Endothelial cell of umbilical vein (primary cell): Measurements from ENCODE around the gene HCFC1. TPM values are rescaled to one million over a fixed set of nuclear protein-coding genes. Genes with fewer than 3 reads are reported as not detected.

Experiments used
- BruUV-seq: library from RNA; stranded (reverse); fragments of 400-500 nt; replicated peaks from 2 replicates; lab custom pipeline; 2021; lab: Mats Ljungman, UMichigan
- CTCF ChIA-PET: fragments of 300-600, 350-600 bp; sonication (Branson Sonifier 250); formaldehyde crosslinking; loops from one replicate; lab custom pipeline; 2021; ENCODE audit warnings: antibody characterized with exemption, inconsistent platforms; lab: Charles Lee
- POLR2A ChIA-PET: fragments of 300-600, 350-600 bp; sonication (Branson Sonifier 250); formaldehyde crosslinking; loops from one replicate; lab custom pipeline; 2021; ENCODE audit warnings: antibody characterized with exemption, inconsistent platforms; lab: Charles Lee
- DNase-seq: peaks from one replicate; pipeline ENCODE4 v3.0.0-alpha.2; 2011; ENCODE audit warnings: low read depth, low spot score
- FAIRE-seq: peaks from 2 replicates; lab custom pipeline; 2011; peaks lifted over from hg19 to GRCh38; lab: Jason Lieb, UNC
- H2AFZ ChIP-seq: 2 replicates; pipeline ENCODE4 v1.6.0; 2012; ENCODE audit warnings: low read depth, low read length, control low read depth, inconsistent platforms
- H3K27ac ChIP-seq: 2 replicates; pipeline ENCODE4 v1.5.1; 2011; ENCODE audit warnings: low read depth, mild to moderate bottlenecking, control low read depth, low read length, moderate library complexity; ENCODE audit not compliant: insufficient read depth
- H3K27me3 ChIP-seq, 2 experiments: 2 replicates each; pipeline versions ENCODE4 v1.6.0 to v1.6.1; 2011; ENCODE audit warnings: low read length in 2 of 2, mixed read lengths in 1 of 2; ENCODE audit not compliant: control insufficient read depth in 2 of 2, insufficient read depth in 2 of 2
- H3K36me3 ChIP-seq, 2 experiments: 2 replicates in 1 of 2; 3 replicates in 1 of 2; pipeline ENCODE4 v1.5.1; 2011; ENCODE audit warnings: low read length in 2 of 2, mild to moderate bottlenecking in 1 of 2, moderate library complexity in 1 of 2; ENCODE audit not compliant: control insufficient read depth in 2 of 2, insufficient read depth in 2 of 2; ENCODE audit errors: extremely low read depth in 1 of 2
- H3K4me1 ChIP-seq: 3 replicates; pipeline ENCODE4 v1.5.1; 2011; ENCODE audit warnings: mild to moderate bottlenecking, low read length; ENCODE audit not compliant: control insufficient read depth, insufficient read depth; ENCODE audit errors: extremely low read depth
- H3K4me2 ChIP-seq: 2 replicates; pipeline ENCODE4 v1.6.1; 2011; ENCODE audit warnings: low read length, control low read depth, mixed read lengths; ENCODE audit not compliant: insufficient read depth
- H3K4me3 ChIP-seq, 3 experiments: fragments of 200-600 bp in 1 of 3; sonication (generic), shearing (Covaris generic) in 1 of 3; replicated peaks in 1 of 3; 2 replicates each; pipeline ENCODE4 v1.5.1; 2011 to 2016; ENCODE audit warnings: control low read depth in 3 of 3, low read length in 3 of 3, mild to moderate bottlenecking in 2 of 3, inconsistent platforms in 1 of 3, low read depth in 1 of 3, moderate library complexity in 1 of 3; ENCODE audit not compliant: insufficient read depth in 1 of 3
- H3K79me2 ChIP-seq: 2 replicates; pipeline ENCODE4 v1.6.0; 2012; ENCODE audit warnings: low read length, inconsistent platforms; ENCODE audit not compliant: control insufficient read depth, insufficient read depth
- H3K9ac ChIP-seq: replicated peaks from 2 replicates; pipeline ENCODE3; 2011; ENCODE audit warnings: low read length, control low read depth; ENCODE audit not compliant: insufficient read depth; ENCODE audit errors: extremely low read depth
- H3K9me1 ChIP-seq: replicated peaks from 3 replicates; pipeline ENCODE4 v1.6.0; 2011; ENCODE audit warnings: mild to moderate bottlenecking, low read length; ENCODE audit not compliant: control insufficient read depth, insufficient read depth; ENCODE audit errors: extremely low read depth
- H3K9me3 ChIP-seq: replicated peaks from 2 replicates; pipeline ENCODE4 v1.5.1; 2012; ENCODE audit warnings: low read length, inconsistent platforms; ENCODE audit not compliant: control insufficient read depth, insufficient read depth
- H4K20me1 ChIP-seq: replicated peaks from 2 replicates; pipeline ENCODE3; 2011; ENCODE audit warnings: mild to moderate bottlenecking, low read length; ENCODE audit not compliant: control insufficient read depth, insufficient read depth; ENCODE audit errors: extremely low read depth
- CTCF ChIP-seq, 2 donors: IDR thresholded peaks; 1 replicate in 1 of 2; 2 replicates in 1 of 2; pipeline ENCODE4 v1.5.1; 2011; ENCODE audit warnings: low read length in 2 of 2, mild to moderate bottlenecking in 2 of 2, moderate library complexity in 2 of 2, control low read depth in 1 of 2, inconsistent platforms in 1 of 2, low read depth in 1 of 2; ENCODE audit not compliant: insufficient read depth in 1 of 2; ENCODE audit errors: extremely low read depth in 1 of 2
- EZH2 ChIP-seq: IDR thresholded peaks from 2 replicates; pipeline ENCODE4 v1.6.1; 2012; ENCODE audit warnings: borderline replicate concordance, low read depth, mild to moderate bottlenecking, moderate library complexity, low read length, inconsistent platforms; ENCODE audit not compliant: severe bottlenecking
- FOS ChIP-seq: IDR thresholded peaks from 2 replicates; pipeline ENCODE4 v1.6.1; 2011; ENCODE audit warnings: mild to moderate bottlenecking, low read length, moderate library complexity, borderline replicate concordance; ENCODE audit not compliant: insufficient read depth
- GATA2 ChIP-seq: IDR thresholded peaks from 2 replicates; pipeline ENCODE4 v1.7.0; 2011; ENCODE audit warnings: low read depth, mild to moderate bottlenecking, moderate library complexity, mixed read lengths, low read length; ENCODE audit not compliant: insufficient read length, insufficient read depth
- JUN ChIP-seq: IDR thresholded peaks from 2 replicates; pipeline ENCODE4 v1.6.1; 2011; ENCODE audit warnings: borderline replicate concordance, low read depth; ENCODE audit not compliant: insufficient read length, insufficient read depth
- MYC ChIP-seq: IDR thresholded peaks from one replicate; pipeline ENCODE4 v1.6.1; 2011; ENCODE audit warnings: mild to moderate bottlenecking, low read depth, low read length
- POLR2A ChIP-seq: IDR thresholded peaks from 2 replicates; pipeline ENCODE4 v1.6.1; 2012; ENCODE audit warnings: low read depth, mild to moderate bottlenecking, control low read depth, low read length
- POLR2AphosphoS5 ChIP-seq: IDR thresholded peaks from 2 replicates; pipeline ENCODE4 v1.6.1; 2012; ENCODE audit warnings: low read depth, mild to moderate bottlenecking, control low read depth, low read length, moderate library complexity; ENCODE audit not compliant: insufficient read depth
- dilution Hi-C: fragments of 300-500 bp; cut with MboI; formaldehyde crosslinking; loops from one replicate; pipeline ENCODE4 v1.15.0; 2019; ENCODE audit warnings: low sequenced_read_pairs; ENCODE audit not compliant: extremely low pct_ligation_motif_present
- intact Hi-C: fragments of 100-400 bp; cut with micrococcal nuclease; formaldehyde crosslinking; loops from one replicate; pipeline ENCODE4 v1.10.0; 2022
- polyA plus RNA-seq, 4 experiments: library from polyadenylated mRNA; depleted of rRNA in 3 of 4; stranded (reverse) in 3 of 4; unstranded in 1 of 4; fragments of >200 nt; gene quantifications; 2 replicates each; pipeline versions ENCODE4 v1.2.1 to v1.2.3, GENCODE V29; 2011 to 2012; ENCODE audit warnings: missing spikeins in 1 of 4
- total RNA-seq: library from RNA; stranded (reverse); gene quantifications from 2 replicates; pipeline ENCODE4 v1.2.3, GENCODE V29; 2021
- TF ChIP-seq, protein P1 (sequence below): IDR thresholded peaks from 2 replicates; pipeline ENCODE4 v1.6.1; 2011; ENCODE audit not compliant: insufficient read depth, insufficient read length

Gene HCFC1
- total and polyA plus RNA-seq, 2 donors (not counting 3 experiments of a cell fraction or from before 2014, with no cell fraction given): 15.9 to 85.9 TPM

DNA sequence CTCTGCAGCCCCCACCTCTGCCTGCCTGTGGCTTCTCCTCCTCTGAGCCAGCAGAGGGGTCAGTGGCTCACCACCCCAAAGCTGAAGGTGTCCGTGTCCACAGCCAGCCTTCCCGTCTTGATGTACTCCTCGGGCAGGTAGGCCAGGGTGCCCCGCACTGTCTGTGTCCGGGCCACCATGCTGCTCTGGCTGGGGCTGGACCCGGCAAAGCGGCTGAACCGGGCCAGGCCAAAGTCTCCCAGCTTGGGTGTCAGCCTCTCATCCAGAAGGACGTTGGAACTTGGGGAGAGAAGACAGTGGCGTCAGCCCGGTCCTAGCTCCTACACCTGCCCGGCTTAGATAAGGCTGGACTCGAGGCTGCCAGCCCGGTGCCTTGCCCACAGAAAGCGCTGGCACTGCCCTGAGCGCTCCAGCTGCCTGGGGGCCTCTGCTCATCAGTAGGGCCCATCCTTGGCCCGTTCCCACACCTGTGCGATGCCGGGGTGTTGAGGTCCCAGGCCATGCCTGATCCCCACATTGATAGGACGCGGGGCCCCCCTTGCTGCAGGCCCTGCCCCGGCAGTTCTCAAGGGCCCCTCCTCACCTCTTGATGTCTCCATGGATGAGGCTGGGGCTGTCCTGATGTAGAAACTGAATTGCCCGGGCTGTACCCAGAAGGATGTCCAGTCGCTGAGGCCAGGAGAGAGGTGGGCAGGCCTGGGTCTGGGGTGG, 44.9 kb upstream of the HCFC1 start:
- no peak overlapping the region for H3K9ac ChIP-seq
- intact Hi-C loops: no loop called here
- no peaks in the 10 kb centered on the region for H3K27me3 ChIP-seq
- H3K36me3 ChIP-seq: peaks cover 0 to 19% of the 10 kb centered on the region in 2 experiments
- H4K20me1 ChIP-seq: no peaks in the 10 kb centered on the region
- TF ChIP-seq, protein P1, sequence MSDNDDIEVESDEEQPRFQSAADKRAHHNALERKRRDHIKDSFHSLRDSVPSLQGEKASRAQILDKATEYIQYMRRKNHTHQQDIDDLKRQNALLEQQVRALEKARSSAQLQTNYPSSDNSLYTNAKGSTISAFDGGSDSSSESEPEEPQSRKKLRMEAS: no peak
- TF ChIP-seq JUN: no peak
- TF ChIP-seq GATA2: no peak
- TF ChIP-seq EZH2: no peak
- TF ChIP-seq FOS: no peak
- no peak for TF ChIP-seq MYC
- TF ChIP-seq CTCF (IDR thresholded peaks at IDR 0.05; ENCODE audit: extremely low read depth in 1 of 2, insufficient read depth in 1 of 2, low read depth in 1 of 2, low read length in 2 of 2): no peak
- no peak for TF ChIP-seq POLR2AphosphoS5
- TF ChIP-seq POLR2A: no peak
- no peak for DNase-seq
- peaks cover 30% of the 10 kb centered on the region for H3K4me1 ChIP-seq
- H3K27ac ChIP-seq: no peak overlapping the region
- H3K9me3 ChIP-seq: no peaks in the 10 kb centered on the region
- no peaks in the 10 kb centered on the region for H3K9me1 ChIP-seq
- H3K4me2 ChIP-seq: no peak overlapping the region
- POLR2A ChIA-PET: no interaction called here
- H2AFZ ChIP-seq: no peak overlapping the region
- peaks cover 28% of the 10 kb centered on the region for H3K79me2 ChIP-seq
- CTCF ChIA-PET: no interaction called here
- BruUV-seq: no TSS peak
- H3K4me3 ChIP-seq: no peak overlapping the region
- no peak for FAIRE-seq
- dilution Hi-C loops: no loop called here
